HG02884 (cell line): ENCODE measurements around the gene ATP2C1.

Experiments used
- ATAC-seq: cut with Tn5 transposase; IDR thresholded peaks from one replicate; pipeline ENCODE4 v1.9.1; 2021; ENCODE audit warnings: mild to moderate bottlenecking, moderate library complexity; ENCODE audit not compliant: unreplicated experiment

The ATP2C1 gene

GRCh38 chr3:130895690-130896488, 2.0 kb downstream of the ATP2C1 start:
- ATAC-seq = no peak

GRCh38 chr3:130897316-130897715, 3.4 kb downstream of the ATP2C1 start:
- ATAC-seq = no peak

GRCh38 chr3:130900959-130901358, 7.1 kb downstream of the ATP2C1 start:
- ATAC-seq = no peak

GRCh38 chr3:130901463-130902204, 7.8 kb downstream of the ATP2C1 start:
- ATAC-seq = no peak

- no peak for ATAC-seq
Observed at GRCh38 chr3:130903412-130903908, 9.6 kb downstream of the ATP2C1 start.

- no peak for ATAC-seq
Observed at GRCh38 chr3:130904491-130904890, 10.6 kb downstream of the ATP2C1 start.

DNA sequence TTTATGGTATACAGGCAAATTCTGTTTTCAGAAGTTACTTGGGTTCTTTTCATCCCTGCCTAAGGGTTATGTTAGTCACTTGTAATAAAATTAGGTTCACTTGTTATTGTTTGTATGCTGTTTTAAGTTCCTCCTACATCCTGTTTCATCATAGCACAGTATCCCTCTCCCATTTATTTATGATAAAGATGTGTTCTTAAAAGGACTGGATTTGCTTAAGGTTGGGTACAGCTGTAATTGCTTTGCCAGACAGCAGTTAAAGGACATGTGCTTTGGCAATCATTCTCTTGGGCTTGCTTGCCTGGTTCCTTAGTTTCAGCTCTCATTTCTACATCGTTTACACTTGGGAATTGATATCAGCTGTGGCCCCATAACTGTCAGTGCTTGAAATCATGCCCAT, 11.7 kb downstream of the ATP2C1 start:
- no peak for ATAC-seq

- ATAC-seq = no peak
Observed at GRCh38 chr3:130906374-130906995, 12.6 kb downstream of the ATP2C1 start.

DNA sequence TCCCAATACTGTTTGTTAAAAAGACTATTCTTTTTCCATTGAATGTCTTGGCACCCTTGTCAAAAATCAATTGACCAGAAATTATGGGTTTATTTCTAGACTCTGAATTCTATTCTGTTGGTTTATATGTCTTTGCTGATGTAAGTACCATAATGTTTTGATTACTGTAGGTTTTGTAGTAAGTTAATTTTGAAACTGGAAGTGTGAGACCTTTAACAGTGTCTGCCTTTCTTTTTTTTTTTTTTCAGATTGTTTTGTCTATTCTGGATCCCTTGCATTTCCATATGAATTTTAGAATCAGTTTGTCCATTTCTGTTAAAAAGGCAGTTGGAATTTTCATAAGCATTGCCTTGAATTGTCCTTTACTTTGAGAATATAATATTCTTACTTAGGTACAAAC, 13.6 kb downstream of the ATP2C1 start:
- no peak for ATAC-seq

GRCh38 chr3:130907966-130908365, 14.1 kb downstream of the ATP2C1 start:
- no peak for ATAC-seq

- no peak for ATAC-seq
Observed at GRCh38 chr3:130915567-130916292, 21.8 kb downstream of the ATP2C1 start.

GRCh38 chr3:130916507-130917167, 22.8 kb downstream of the ATP2C1 start:
- no peak for ATAC-seq

DNA sequence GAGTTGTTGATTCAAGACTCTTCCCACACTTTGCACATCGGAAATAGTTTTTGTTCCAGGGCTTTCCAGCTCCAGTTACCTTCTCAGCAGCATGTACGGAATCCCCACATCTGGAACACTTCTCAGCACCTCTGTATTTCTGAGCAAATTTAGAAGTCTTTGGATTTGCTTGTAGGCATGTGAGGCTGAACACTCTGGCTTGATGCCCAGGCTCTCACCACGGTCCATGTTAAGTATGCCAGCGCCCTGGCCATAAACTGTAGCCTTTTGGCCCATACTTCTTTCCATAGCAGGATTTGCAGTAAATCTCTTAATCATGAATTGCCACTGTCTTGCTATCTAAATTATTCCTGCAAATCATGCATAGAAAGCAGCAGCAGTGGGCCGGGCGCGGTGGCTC, 24.4 kb downstream of the ATP2C1 start:
- no peak for ATAC-seq

- no peak for ATAC-seq
Observed at GRCh38 chr3:130925628-130926027, 31.7 kb downstream of the ATP2C1 start.

- ATAC-seq = no peak
Observed at GRCh38 chr3:130926504-130926903, 32.6 kb downstream of the ATP2C1 start.

DNA sequence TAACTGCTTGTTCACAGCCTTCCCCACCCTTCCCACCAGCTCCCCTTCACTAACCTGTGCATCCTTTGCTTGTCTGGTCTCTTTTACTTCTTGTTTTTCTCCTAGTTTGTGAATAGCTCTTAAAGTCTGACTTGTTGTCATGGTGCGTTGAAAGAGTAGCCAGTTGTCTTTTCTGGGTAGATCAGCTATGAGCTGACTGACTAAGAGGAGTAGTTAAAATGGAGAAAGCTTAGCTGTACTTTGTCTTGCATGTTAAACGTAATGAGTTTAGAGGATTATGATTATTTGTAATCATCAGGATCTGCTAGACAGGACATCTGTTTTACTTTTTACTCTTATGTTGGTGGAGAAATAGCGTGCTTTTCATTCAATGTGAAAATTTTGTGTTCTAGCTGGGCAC, 35.9 kb downstream of the ATP2C1 start:
- ATAC-seq = no peak

GRCh38 chr3:130932979-130933378, 39.1 kb downstream of the ATP2C1 start:
- no peak for ATAC-seq

DNA sequence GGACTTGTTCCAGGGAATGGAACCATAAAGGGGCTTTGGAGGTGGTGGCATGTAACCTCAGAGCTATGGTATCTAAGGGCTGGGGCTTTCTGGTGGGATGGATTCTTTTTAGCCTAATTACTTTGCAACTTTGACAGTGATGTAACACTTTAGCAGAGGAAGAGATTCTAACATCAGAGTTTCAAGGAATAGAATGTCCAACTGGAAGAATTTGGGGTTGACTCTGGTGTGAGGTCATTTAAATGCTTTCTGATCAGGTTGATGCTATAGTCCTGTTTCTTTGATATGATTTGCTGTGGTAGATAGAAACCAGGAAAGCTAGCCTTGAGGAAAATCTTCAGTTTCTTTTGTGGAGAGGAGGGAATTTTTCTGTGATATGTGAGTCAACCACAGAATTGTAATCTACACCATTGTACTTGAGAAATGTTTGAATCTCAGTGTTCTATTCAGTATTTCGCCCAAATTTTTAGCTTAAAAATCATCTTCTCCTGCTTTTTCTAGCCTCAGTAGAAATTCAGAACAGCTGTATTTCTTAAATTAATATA, 40.0 kb downstream of the ATP2C1 start:
- ATAC-seq = no peak

DNA sequence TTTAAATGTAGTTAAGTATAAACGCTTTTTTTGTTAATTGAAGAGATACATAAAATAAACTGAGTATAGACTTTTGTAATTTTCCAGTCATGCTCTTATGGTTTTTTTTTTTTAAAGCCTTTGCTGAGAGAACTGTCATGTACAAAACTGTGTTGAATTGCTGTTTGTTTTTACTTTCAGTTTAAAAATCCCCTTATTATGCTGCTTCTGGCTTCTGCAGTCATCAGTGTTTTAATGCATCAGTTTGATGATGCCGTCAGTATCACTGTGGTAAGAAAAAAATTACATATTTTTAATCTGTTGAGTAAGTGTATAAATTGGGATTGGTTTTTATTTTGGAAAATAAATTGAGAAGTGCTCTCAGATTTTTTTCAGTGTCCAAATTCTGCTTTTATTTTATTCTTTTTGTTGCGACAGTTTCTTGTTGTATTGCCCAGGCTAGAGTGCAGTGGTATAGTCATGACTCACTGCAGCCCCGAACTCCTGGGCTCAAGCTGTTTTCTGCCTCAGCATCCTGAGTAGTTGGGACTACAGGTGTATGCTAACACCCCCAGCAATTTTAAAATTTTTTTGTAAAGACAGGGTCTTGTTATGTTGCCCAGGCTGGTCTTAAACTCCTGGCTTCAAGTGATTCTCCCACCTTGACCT, 40.7 kb downstream of the ATP2C1 start:
- no peak for ATAC-seq
